RPMI8226 (cell line): Measurements from ENCODE around the gene SLC4A5.
A peak's percentile ranks its signal among the peaks of the same experiment; 100 is the strongest.

Experiments
- DNase-seq: peaks from one replicate; pipeline ENCODE4 v3.0.0-alpha.2; 2015

Gene SLC4A5, protein sequence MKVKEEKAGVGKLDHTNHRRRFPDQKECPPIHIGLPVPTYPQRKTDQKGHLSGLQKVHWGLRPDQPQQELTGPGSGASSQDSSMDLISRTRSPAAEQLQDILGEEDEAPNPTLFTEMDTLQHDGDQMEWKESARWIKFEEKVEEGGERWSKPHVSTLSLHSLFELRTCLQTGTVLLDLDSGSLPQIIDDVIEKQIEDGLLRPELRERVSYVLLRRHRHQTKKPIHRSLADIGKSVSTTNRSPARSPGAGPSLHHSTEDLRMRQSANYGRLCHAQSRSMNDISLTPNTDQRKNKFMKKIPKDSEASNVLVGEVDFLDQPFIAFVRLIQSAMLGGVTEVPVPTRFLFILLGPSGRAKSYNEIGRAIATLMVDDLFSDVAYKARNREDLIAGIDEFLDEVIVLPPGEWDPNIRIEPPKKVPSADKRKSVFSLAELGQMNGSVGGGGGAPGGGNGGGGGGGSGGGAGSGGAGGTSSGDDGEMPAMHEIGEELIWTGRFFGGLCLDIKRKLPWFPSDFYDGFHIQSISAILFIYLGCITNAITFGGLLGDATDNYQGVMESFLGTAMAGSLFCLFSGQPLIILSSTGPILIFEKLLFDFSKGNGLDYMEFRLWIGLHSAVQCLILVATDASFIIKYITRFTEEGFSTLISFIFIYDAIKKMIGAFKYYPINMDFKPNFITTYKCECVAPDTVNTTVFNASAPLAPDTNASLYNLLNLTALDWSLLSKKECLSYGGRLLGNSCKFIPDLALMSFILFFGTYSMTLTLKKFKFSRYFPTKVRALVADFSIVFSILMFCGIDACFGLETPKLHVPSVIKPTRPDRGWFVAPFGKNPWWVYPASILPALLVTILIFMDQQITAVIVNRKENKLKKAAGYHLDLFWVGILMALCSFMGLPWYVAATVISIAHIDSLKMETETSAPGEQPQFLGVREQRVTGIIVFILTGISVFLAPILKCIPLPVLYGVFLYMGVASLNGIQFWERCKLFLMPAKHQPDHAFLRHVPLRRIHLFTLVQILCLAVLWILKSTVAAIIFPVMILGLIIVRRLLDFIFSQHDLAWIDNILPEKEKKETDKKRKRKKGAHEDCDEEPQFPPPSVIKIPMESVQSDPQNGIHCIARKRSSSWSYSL

DNA sequence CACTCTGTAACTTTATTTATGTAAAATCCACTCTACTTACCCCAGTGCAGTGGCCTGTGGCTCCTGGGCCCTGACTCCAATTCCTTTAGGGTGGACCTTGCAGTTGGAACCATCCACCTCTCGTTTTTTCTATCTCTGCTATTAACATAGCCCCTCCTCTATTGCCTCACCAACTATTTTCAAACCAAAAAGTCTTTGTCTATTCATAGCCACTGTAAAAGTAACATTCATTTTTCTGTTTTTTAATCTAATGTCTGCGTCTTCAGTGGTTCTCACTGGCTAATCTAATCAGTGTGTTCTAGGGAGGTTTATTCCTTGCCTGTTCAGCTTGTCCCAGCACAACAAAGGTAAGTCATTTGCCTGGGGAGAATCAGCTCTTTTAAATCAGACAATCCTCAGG, at the start of gene SLC4A5:
Gene SLC4A5 (minus strand): TSS at position 101 of the 400 bp plus-strand sequence. CDS start 28,393 bp downstream, outside the sequence.
- no peak for DNase-seq

DNA sequence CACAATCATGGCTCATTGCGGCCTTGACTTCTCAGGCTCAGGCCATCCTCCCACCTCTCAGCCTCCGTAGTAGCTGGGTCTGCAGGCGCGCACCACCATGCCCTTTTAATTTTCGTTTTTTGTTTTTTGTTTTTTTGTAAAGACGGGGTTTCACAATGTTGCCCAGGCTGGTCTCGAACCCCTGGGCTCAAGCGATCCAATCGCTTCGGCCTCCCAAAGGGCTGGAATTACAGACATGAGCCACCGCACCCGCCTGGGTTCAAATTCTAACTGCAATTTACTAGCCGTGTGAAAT, 49.2 kb upstream of the SLC4A5 start:
- DNase-seq = no peak

DNA sequence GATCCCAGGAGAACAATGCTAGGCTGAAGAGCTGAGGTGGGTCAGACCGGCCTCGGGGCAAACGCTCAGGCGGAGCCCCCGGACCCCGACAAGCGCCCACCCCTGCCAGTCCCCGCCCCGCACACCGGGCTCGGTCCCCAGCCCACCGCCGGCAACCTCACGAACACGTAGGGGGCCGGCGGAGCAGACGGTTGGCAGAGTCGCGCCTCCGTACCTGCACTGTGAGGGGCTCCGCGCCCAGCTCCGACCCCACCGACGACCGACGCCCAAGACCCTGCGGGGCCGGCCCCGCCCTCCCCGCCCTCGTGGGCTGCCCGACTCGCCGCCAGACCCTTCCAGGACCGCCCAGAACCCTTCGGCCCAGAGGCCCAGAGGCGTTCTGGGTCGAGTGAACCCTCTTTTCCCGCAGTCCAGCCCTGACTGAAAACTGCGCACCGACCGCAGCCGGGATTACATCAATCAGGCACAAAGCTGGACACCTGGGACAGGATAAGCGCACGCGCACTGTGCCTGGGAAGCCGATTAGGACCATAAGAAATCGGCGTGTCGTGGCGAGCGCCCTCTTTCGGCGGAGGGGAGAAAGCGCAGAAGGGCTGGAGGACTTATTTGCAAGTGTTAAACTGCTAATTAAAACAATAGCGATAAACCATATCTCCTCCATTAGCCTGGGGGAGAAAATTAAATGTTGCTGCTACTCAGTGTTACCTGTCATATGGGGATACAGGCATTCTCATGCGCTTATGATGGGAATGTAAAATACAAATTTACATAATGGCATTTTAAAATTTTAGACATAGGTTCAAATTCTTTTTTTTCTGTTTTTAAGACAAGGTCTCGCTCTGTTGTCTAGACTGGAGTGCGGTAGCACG, 48.6 kb upstream of the SLC4A5 start:
- DNase-seq = peak; percentile 94

DNA sequence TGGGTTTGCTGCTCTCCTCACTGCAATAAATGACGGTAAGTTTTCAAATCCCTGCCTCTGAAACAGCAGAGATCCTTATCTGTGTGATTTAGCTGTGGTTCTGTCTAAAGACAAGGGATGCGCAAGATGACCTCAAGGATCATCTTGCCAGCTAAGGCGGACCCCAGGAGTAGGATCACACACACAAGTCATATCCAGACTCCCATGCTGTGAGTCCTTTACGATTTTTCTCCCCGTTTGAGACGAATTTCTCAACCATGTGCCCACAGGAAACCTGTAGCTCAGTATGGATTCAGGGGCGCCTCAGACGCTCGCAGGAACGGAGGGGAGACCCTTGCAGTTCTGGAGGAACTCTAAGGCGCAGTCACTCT, 48.0 kb upstream of the SLC4A5 start:
- peak; percentile 23 for DNase-seq

DNA sequence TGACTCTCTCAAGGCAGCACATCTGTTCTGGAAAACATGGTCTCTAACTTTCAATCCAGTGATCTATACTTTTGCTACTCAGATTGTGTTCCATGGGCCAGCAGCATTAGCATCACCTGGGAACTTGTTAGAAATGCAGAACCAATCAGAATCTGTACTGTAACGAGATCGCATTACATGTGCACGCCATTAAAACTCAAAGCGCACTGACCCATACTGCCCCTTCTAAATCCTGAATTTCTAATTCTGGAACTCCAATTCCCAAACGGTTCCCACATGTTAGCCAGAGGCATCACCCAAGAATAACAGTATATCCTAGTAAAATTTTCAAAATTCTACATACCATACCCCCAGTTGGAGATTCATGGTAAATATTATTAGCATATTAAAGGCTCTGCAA, 47.4 kb upstream of the SLC4A5 start:
- DNase-seq = no peak

DNA sequence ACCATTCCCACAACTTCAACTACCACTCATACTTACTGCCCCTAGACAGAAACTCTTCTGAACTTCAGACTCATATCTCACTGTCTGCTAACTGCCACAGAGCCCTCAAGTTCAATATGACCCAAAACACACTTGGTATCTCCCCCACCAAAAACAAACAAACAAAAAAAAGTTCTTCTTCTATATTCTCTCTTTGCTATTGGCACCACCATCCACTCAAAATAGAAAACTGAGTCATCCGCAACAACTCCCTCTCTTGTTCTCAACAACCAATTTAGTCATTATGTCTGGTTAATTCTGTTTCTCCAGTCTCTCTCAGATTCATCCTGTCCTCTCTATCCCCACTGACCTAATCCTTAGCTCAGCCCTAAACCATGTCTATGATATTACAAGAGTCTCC, 44.1 kb upstream of the SLC4A5 start:
- no peak for DNase-seq

DNA sequence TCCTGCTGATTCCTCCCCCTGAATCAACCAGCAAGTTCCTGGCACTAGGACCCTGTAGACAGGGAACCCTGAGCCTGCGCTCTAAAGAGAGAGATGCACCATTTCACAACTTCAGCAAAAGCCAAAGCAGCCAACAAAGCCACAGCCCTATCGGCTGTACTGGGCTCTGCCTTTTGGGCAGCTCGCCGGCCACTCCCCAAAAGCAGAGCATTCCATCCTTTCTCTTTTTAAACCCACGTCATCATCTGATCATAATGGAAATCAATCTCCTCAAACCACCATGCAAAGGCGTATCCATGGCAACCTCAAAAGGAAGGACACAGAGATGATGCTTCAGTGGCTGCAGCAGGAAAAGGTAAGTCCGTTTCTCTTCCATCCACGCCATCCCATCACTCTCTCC, 42.2 kb upstream of the SLC4A5 start:
- no peak for DNase-seq

DNA sequence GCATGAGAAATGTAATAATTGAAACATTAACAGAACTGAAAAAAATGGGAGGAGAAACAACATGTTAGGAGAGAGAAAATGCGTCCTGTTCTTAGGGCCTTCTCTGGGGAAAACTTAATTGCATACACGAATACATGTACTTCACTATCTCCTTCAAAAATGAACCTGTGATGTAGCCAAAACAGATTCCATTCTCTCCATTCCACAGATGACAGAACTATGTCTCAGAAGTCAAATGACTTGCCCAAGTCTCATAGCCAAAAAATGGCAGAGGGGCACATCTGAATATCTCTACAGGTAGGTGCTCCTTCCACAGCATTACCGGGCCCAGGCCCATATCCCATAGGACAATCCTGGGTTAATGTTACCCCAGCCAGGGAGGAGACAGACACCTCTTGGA, 40.8 kb upstream of the SLC4A5 start:
- no peak for DNase-seq

DNA sequence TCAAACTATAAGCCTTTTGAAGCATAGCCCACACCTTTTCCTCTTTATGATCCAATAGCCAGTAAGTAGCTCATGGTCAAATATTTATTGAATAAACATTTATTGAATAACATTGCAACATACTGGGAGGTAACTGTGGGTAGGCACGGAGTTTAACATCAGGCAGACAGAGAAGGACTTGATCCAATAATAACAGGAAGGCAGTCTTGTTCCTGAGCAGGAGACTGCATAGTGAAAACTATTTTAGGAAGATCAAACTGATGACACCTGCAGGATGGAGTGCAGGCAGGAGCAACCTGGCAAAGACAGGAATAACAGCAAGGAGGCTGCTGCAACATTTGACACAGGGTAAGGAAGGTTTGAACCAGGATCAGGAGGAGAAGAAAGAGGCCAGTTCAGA, 40.0 kb upstream of the SLC4A5 start:
- no peak for DNase-seq

DNA sequence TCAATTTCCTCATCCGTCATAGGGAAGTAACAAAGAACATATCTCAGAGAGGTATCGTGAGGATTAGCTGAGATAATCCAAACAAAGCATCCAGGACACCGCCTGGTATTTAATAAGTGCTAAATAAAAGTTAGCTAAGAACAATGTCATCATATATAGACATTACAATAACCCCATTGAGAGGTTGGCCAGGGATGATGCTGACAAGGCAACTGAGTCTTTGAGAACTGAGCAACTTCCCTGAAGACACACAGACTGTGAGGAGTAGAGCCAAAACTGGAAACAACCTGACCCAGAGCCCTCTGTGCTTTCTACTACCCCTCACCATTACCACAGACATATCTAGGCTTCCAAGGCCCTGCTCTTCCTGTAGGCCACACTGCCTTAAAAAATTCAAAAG, 38.5 kb upstream of the SLC4A5 start:
- DNase-seq = no peak

DNA sequence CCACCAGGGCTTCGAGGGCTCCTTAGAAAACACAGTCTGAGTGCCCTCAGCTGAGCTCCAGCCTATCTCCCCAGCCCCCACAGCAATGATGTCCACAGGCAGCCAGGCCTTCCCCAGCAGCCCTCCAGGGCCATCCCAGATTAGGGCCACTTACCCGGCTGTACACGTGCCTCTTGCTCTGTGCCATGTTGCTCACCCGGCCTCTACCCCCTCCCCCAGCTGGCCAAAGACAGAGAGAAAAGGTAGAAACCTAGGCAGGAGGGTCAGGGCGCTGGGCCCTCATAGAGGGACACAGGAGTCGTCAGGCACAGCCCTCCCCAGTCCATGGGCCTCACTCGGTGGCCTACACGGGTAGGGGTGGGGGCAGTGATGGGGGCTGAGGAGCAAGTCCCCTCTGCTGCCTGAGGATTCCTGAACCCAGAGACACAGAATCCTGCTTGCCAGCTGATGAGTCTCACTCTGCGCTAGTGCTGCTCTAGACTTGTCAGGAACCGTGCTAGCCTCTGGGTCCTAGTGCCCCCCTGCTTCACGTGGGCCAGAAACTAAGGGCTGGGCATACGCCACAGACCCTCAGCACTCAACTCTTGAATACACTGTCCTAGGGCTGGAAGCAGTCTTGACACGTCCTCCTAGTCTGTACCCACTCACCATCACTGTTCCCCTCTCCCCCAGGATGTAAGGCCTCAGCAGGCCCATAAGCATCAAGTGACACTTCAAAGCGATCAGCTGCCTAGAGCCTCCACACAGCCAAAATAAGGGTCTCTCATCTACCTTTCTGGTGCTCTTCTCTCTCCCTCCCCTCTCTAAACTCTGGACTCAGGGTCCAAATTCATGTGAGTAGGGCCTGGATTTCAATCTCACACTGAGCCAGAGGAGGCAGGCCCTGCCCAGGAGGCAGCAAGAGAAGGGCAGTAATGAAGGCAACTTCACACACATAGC, 36.9 kb upstream of the SLC4A5 start, which contains the start of gene DCTN1:
Gene DCTN1 (minus strand): TSS at position 461 of the 939 bp plus-strand sequence. CDS start 274 bp downstream, at position 187.
- DNase-seq = no peak

DNA sequence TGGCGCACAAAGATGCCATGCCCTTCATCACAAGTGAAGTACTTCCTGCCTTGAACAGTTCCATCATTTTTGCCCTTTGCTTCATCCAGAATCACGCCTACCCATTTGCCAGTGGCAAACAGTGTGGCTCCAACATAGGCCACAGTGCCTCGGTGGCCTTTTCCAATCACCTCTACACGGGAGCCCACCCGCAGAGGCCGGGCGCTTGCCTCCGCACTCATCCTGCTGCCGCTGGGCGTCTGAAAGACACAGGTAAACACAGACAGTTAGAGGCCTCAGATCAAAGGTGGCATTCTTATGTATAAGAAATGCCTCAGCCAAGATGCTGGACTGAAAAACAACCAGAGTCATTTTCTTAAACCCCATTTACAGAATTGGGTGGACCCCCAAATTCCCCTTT, 34.8 kb upstream of the SLC4A5 start:
- DNase-seq = no peak

DNA sequence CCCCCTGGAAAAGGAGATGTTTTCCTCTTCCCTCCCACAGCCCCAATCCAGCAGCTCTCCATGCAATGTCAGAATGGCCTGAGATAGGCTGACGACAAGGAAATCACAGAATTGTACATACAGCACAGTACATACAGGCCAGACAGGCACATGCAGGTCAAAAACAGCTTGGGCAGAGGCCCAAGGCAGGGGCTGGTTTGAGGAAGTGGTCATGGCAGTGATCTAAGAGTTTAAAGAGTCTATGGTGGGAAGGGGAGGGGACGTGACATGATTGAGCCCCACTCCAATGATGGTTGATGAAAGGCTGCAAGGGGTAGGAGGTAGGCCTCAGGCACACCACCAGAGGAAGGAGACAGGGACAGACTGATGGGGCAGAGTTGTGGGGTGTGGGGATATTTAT, 32.6 kb upstream of the SLC4A5 start:
- no peak for DNase-seq

DNA sequence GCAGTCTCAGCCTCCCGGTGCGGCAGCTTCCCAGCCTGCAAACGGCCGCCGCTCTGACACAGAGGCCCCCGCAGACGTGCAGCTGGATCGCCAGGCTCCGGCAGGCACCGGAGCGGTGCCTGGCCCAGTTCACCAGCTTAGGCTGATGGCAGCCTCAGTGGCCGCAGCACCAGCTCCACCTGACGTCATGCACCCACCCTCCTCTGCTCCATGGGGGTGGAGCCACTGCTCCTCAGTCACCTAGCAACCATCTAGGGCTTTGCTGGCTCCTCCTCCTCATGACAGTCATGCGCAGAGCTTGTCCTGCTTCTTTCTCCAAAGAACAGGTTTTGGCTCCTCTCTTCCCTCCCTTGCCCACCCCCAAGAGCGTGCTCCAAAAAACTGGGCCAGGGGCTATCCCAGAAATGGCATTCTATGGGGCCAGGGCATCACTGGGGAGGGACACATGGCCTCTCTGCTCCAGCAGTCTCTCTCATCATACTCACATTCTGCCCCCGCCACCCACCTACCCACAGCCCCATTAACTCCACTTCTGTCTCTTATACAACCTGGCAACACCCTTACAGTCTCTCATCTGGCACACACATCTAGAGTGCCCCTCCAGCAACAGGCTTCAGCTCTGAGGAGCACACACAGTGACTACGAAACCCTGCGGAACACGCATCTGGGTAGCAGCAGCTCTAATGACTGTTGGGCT, 31.4 kb upstream of the SLC4A5 start:
- DNase-seq = no peak

DNA sequence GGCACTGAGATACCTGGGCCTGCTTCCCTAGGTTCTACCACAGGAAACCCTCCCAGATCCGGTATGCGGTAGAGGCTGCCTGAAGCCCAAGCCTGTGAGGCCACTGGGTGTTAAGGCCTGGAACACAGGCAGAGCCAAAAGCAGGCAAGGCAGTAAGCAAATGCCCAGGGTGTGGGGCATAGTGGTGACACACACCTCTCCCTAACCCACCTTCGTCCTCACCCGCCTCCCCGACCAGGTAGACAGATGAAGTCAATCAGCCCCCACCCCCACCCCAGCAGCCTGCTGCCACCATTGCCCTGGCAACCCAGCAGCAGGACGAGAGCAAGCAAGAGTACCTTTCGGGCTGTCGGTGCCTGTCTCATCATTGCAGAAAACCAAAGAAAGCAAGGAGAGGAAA, 30.8 kb upstream of the SLC4A5 start:
- no peak for DNase-seq

DNA sequence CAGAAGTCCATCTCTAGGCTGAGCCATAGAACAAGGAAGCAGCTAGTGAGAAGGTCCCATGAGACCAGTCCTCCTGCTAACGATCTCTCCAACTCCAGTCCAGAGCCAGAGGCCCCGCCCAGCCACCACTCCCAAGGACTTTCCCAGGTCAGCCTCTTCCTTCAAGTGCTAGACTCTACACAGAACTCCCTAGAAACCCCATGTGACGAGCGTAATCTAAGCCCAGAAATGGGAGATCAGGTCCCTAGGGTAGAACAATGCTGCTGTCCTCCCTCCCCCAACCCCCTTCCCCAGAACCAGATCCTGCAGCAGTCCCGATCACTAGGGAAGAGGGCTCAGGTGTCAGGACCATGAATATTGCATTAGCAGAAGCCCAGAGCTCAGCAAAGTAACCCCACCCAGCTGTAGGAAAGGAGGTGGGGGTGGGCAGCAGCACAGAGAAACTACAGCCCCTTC, 30.0 kb upstream of the SLC4A5 start:
- DNase-seq = no peak

DNA sequence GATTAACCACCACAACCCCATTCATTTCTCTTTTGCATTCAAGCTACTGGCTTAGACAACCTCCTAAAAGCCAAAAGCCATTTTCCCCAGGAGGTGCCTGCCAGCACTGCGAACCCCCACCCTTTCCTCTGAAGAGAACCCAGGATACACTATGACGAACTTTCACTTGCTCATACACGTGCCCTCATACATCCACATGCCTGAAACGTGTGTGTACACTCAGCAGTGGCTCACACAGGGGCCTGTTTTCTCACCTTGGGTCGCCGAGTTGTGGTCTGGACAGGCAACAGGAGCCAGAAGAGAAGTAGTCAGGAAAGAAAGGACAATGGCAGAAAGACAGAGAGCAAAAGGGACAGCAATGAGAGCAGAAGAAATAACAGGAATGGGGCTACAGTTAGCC, 29.5 kb upstream of the SLC4A5 start:
- no peak for DNase-seq

DNA sequence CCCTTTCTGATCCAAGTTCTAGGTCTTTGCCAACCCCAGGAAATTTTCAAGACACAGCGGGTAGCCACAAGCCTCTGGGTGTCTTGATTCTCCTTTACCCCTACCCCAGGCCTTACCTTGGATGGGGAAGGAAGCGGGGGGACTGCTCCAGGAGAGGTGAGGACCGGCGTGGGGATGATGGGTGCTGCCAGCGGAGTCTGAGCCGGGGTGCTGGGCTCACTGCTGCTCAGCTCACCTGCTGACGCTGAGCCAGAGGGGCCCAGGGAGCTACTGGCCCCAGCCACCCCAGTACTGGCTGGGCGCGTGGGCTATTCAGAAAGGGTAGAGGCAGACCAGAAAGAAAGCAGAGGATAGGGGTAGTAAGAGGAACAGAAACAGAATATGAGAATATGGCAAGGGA, 28.2 kb upstream of the SLC4A5 start:
- no peak for DNase-seq

DNA sequence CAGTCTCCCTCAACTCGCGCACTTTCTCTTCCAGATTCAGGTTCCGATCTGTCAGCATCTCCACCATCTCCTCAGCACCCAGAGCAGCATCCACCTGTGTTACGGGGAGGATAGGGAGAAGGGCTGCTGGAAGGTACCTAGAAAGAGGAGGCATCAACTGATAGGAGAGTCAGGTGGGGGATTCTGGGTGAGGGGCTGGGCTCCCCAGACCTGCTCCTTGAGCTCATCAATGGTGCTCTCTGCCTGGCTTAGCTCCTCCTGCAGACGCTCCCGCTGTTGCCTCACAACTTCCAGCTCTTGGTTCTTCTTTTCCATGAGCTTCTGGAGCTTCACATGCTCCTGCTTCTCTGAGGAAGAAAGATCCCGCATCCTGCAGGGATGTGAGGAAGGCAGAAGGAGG, 26.8 kb upstream of the SLC4A5 start:
- no peak for DNase-seq

DNA sequence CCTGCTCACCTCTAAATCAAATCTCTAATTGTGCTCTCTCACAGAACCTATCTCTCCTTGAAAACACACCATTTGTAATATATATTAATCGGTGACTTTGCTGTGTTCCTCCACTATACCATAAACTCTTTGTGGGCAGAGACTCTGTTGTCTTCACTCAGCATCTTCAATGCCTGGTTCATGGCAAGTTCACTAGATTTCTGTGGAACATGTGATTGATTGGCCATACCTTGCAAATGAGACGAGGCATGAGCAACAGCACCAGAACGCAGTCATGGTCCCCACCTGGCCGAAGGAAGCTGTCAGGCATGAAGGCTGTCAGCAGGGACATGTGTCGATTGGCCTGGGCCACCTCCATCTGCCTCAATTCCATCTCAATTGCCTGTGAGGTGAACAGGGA, 25.3 kb upstream of the SLC4A5 start:
- DNase-seq = no peak

DNA sequence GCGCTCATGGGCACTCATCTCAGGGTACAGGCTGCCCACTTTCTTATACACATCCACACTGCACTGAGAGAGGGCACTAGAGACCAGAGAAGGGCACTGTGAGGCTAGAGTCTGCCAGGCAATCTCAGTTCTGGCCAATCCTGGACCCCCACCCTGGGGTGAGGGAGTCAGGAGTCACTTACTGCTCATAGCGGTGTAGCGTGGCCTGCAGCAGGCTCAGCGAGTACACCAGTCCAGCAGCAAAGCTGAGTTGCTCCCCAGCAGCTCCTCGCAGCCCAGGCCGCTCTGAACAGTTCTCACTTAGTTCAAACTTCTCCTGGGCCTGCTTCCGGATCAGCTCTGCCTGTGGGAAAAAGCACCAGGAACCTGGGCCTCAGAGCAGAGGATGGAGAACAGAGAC, 24.6 kb upstream of the SLC4A5 start:
- no peak for DNase-seq
